Measurements from ENCODE around the gene FOXS1.
A peak's percentile ranks its signal among the peaks of the same experiment; 100 is the strongest.
"Not testable (repeated sequence)": the region's sequence is repeated elsewhere in the genome, so short reads cannot be mapped to it uniquely, and the experiment has no call there.

Gene FOXS1

GRCh38 chr20:31824125-31824485, 21.3 kb downstream of the FOXS1 start:
- no peak for DNase-seq (ENCODE audit: low read depth in 3 of 3, low spot score in 1 of 3)

GRCh38 chr20:31823360-31824124, 21.9 kb downstream of the FOXS1 start:
- no peak for DNase-seq (ENCODE audit: low read depth in 3 of 3, low spot score in 1 of 3)

- peak; percentile 12 to 76 (median 55) for DNase-seq (ENCODE audit: low read depth in 3 of 3, low spot score in 1 of 3)
These were observed 22.7 kb downstream of the FOXS1 start for GRCh38 chr20:31822421-31823330.

GRCh38 chr20:31821427-31821826, 24.0 kb downstream of the FOXS1 start:
- no peak for DNase-seq (ENCODE audit: low read depth in 3 of 3, low spot score in 1 of 3)

- no peak for DNase-seq (ENCODE audit: low read depth in 3 of 3, low spot score in 1 of 3)
These were observed 25.2 kb downstream of the FOXS1 start for GRCh38 chr20:31820228-31820627.

- no peak for DNase-seq (ENCODE audit: low read depth in 3 of 3, low spot score in 1 of 3)
These were observed 26.2 kb downstream of the FOXS1 start, which contains the start of gene MYLK2 for GRCh38 chr20:31819083-31819784. Gene MYLK2, plus strand, starts transcription at chr20:31819356. Its CDS starts 225 bp downstream, at chr20:31819581.

GRCh38 chr20:31818376-31818908, 27.0 kb downstream of the FOXS1 start:
- DNase-seq (ENCODE audit: low read depth in 3 of 3, low spot score in 1 of 3) = no peak

- DNase-seq (ENCODE audit: low read depth in 3 of 3, low spot score in 1 of 3) = no peak
These were observed 27.9 kb downstream of the FOXS1 start for GRCh38 chr20:31817461-31817860.

GRCh38 chr20:31816221-31816620, 29.2 kb downstream of the FOXS1 start:
- no peak for DNase-seq (ENCODE audit: low read depth in 3 of 3, low spot score in 1 of 3)

GRCh38 chr20:31815408-31816188, 29.8 kb downstream of the FOXS1 start:
- no peak for DNase-seq (ENCODE audit: low read depth in 3 of 3, low spot score in 1 of 3)

- not testable (repeated sequence) for DNase-seq (ENCODE audit: low read depth in 3 of 3, low spot score in 1 of 3)
These were observed 31.3 kb downstream of the FOXS1 start for GRCh38 chr20:31814142-31814541.

- DNase-seq (ENCODE audit: low read depth in 3 of 3, low spot score in 1 of 3) = no peak
These were observed 31.8 kb downstream of the FOXS1 start for GRCh38 chr20:31813611-31814010.

GRCh38 chr20:31811796-31812728, 33.3 kb downstream of the FOXS1 start:
- DNase-seq (ENCODE audit: low read depth in 3 of 3, low spot score in 1 of 3) = no peak

- no peak for DNase-seq (ENCODE audit: low read depth in 3 of 3, low spot score in 1 of 3)
These were observed 34.2 kb downstream of the FOXS1 start for GRCh38 chr20:31811198-31811597.

GRCh38 chr20:31809661-31810060, 35.7 kb downstream of the FOXS1 start:
- DNase-seq (ENCODE audit: low read depth in 3 of 3, low spot score in 1 of 3) = no peak

GRCh38 chr20:31808481-31808880, 36.9 kb downstream of the FOXS1 start:
- DNase-seq (ENCODE audit: low read depth in 3 of 3, low spot score in 1 of 3) = no peak

- DNase-seq (ENCODE audit: low read depth in 3 of 3, low spot score in 1 of 3) = no peak
These were observed 38.6 kb downstream of the FOXS1 start for GRCh38 chr20:31806564-31807355.

- DNase-seq (ENCODE audit: low read depth in 3 of 3, low spot score in 1 of 3) = no peak
These were observed 41.7 kb downstream of the FOXS1 start for GRCh38 chr20:31803552-31804291.

All from stimulated activated CD4-positive, alpha-beta T cell treated with anti-CD3 and anti-CD28 coated beads, TNF-alpha, amount 100 ng/mL, for 1 hour (primary cell).